ENCODE measurements around the gene GAS1. TPM values are rescaled to one million over a fixed set of nuclear protein-coding genes. Genes with fewer than 3 reads are reported as not detected.

The GAS1 gene
- 1.4 and 1.5 TPM in 2 replicates for total RNA-seq

DNA sequence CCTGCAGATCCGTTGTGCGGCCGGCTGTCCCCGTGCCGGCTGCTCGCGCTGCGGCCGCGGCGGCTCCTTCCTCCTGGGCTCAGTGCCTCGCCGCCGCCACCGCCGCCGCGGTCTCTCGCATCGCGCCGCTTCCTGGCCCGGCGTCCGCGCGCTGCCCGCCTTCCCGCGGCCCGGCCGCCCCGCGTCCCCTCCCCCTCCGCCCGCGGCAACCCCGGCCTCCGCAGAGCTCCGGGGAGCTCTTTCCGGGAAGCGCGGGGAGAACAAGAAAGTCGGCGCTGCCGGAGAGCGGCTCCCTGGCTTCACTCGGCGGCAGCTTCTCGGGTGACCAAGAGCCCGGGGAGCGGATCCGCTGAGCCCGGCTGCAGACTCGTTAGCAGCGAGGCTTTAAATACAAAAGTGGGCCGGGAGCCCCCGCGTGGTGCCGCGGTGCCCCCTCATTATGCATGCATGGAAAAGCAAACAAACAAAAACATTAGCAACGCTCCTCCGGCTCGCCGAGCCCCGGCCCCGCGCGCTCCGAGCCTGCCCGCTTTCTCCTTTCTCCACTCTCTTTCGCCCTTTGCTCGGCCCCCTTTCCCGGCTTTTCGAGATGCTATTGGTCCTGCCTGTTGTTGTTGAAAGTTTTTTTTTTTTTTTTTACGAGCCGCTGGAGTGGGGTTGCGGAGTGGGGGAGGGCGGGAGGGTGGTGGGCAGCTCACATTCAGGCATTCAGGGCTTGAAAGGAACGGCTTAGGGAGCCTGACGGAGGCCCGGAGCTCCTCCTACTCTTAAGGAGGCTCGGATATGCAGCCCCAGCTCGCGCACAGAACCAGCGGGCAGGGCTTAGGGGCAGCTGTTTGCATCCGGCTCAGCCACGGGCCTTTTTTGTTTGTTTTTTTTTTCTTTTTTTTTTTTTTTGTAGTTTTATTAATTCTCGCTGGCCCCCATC, at the start of gene GAS1:
Gene GAS1, minus strand, starts transcription at position 361 of the 928 bp plus-strand sequence. CDS start 727 bp downstream, outside the sequence.

